HCT116 (cell line): ENCODE measurements around the gene PEX26. TPM values are rescaled to one million over a fixed set of nuclear protein-coding genes. Genes with fewer than 3 reads are reported as not detected.

Experiments used
- ATAC-seq: fragments of 200-7000 bp; cut with Tn5 transposase; 2 replicates; pipeline ENCODE4 v1.9.1; 2020; ENCODE audit warnings: mild to moderate bottlenecking, moderate library complexity
- BruUV-seq: library from RNA; stranded (reverse); fragments of 400-500 nt; replicated peaks from 2 replicates; lab custom pipeline; 2021; lab: Mats Ljungman, UMichigan
- CTCF ChIA-PET: fragments of 300-600 bp; sonication (Branson Sonifier 250); formaldehyde crosslinking; loops from one replicate; lab custom pipeline; 2021; ENCODE audit warnings: antibody characterized with exemption; lab: Charles Lee
- POLR2A ChIA-PET: fragments of 300-600, 350-600 bp; sonication (Branson Sonifier 250); formaldehyde crosslinking; loops from one replicate; lab custom pipeline; 2021; ENCODE audit warnings: antibody characterized with exemption; lab: Charles Lee
- RAD21 ChIA-PET, 2 experiments: fragments of 300-600 bp; sonication (Branson Sonifier 250); formaldehyde crosslinking; loops; one replicate each; lab custom pipeline; 2023; ENCODE audit warnings: low total read pairs in 2 of 2; ENCODE audit not compliant: uncharacterized antibody in 2 of 2, unreplicated experiment in 2 of 2, low non-redundant PET in 1 of 2; lab: Charles Lee
- DNase-seq: peaks from one replicate; pipeline ENCODE4 v3.0.0-alpha.2; 2010; ENCODE audit warnings: low read depth, low spot score
- H2AFZ ChIP-seq: fragments of 200-600 bp; shearing (Covaris generic), sonication (generic); 2 replicates; pipeline ENCODE4 v1.6.1; 2017; ENCODE audit warnings: low read depth, mixed run types, mixed read lengths, antibody characterized with exemption, low read length; ENCODE audit not compliant: poor library complexity, severe bottlenecking
- H3K27ac ChIP-seq: 2 replicates; pipeline ENCODE4 v1.5.1; 2012; ENCODE audit warnings: low read depth, low read length
- H3K27me3 ChIP-seq: fragments of 200-600 bp; sonication (generic); 2 replicates; pipeline ENCODE4 v1.6.1; 2016; ENCODE audit warnings: mixed run types, low read length, mixed read lengths; ENCODE audit not compliant: insufficient read depth
- H3K36me3 ChIP-seq, 2 experiments: fragments of 200-500 bp in 1 of 2; fragments of 200-600 bp in 1 of 2; sonication (Bioruptor generic) in 1 of 2; sonication (generic) in 1 of 2; 2 replicates each; pipeline versions ENCODE4 v1.5.1 to v1.6.1; 2014 to 2016; ENCODE audit warnings: low read length in 2 of 2, inconsistent platforms in 1 of 2, mixed read lengths in 1 of 2, mixed run types in 1 of 2; ENCODE audit not compliant: insufficient read depth in 2 of 2, control insufficient read depth in 1 of 2
- H3K4me1 ChIP-seq, 2 experiments: fragments of 200-600 bp in 1 of 2; sonication (generic) in 1 of 2; 2 replicates each; pipeline versions ENCODE4 v1.5.1 to v1.6.1; 2012 to 2017; ENCODE audit warnings: low read length in 2 of 2, inconsistent platforms in 1 of 2, mild to moderate bottlenecking in 1 of 2, mixed read lengths in 1 of 2, mixed run types in 1 of 2, moderate library complexity in 1 of 2; ENCODE audit not compliant: insufficient read depth in 2 of 2, control insufficient read depth in 1 of 2
- H3K4me2 ChIP-seq: fragments of 200-600 bp; sonication (generic); 2 replicates; pipeline ENCODE4 v1.6.1; 2017; ENCODE audit warnings: mixed run types, low read length, mixed read lengths
- H3K4me3 ChIP-seq, 2 experiments: fragments of 200-600 bp in 1 of 2; sonication (generic) in 1 of 2; replicated peaks in 1 of 2; 2 replicates each; pipeline ENCODE4 v1.5.1; 2011 to 2016; ENCODE audit warnings: low read length in 2 of 2, control low read depth in 1 of 2, low read depth in 1 of 2, mild to moderate bottlenecking in 1 of 2, mixed read lengths in 1 of 2, mixed run types in 1 of 2
- H3K79me2 ChIP-seq: fragments of 200-600 bp; sonication (generic); 2 replicates; pipeline ENCODE4 v1.6.1; 2017; ENCODE audit warnings: mild to moderate bottlenecking, mixed run types, low read length, moderate library complexity, mixed read lengths; ENCODE audit not compliant: insufficient read depth
- H3K9ac ChIP-seq: fragments of 200-600 bp; sonication (generic); 2 replicates; pipeline ENCODE4 v1.6.1; 2016; ENCODE audit warnings: low read length, mixed read lengths
- H3K9me2 ChIP-seq: fragments of 200-600 bp; sonication (generic), shearing (Covaris generic); 2 replicates; pipeline ENCODE4 v1.6.1; 2017; ENCODE audit warnings: mixed run types, mild to moderate bottlenecking, moderate library complexity; ENCODE audit not compliant: insufficient read depth
- H3K9me3 ChIP-seq, 2 experiments: fragments of 200-500 bp in 1 of 2; fragments of 200-600 bp in 1 of 2; sonication (Bioruptor generic) in 1 of 2; sonication (generic) in 1 of 2; 2 replicates each; pipeline ENCODE4 v1.6.1; 2014 to 2017; ENCODE audit warnings: low read length in 2 of 2, mixed read lengths in 2 of 2, inconsistent platforms in 1 of 2, low read depth in 1 of 2, mild to moderate bottlenecking in 1 of 2, mixed run types in 1 of 2, moderate library complexity in 1 of 2; ENCODE audit not compliant: control insufficient read depth in 1 of 2, insufficient read depth in 1 of 2
- H4K20me1 ChIP-seq: fragments of 200-600 bp; sonication (generic), shearing (Covaris generic); 2 replicates; pipeline ENCODE4 v1.6.1; 2017; ENCODE audit warnings: mixed run types, mild to moderate bottlenecking, moderate library complexity; ENCODE audit not compliant: insufficient read depth
- CBX3 ChIP-seq: IDR thresholded peaks from 2 replicates; pipeline ENCODE4 v1.6.1; 2012; ENCODE audit warnings: low read depth
- CEBPB ChIP-seq: IDR thresholded peaks from 2 replicates; pipeline ENCODE4 v1.6.1; 2012; ENCODE audit warnings: low read depth
- ELF1 ChIP-seq: IDR thresholded peaks from 2 replicates; pipeline ENCODE4 v1.6.1; 2012; ENCODE audit warnings: low read depth, borderline replicate concordance
- EZH2phosphoT487 ChIP-seq: fragments of 200-600 bp; IDR thresholded peaks from 2 replicates; pipeline ENCODE4 v1.6.1; 2018; ENCODE audit warnings: antibody characterized with exemption, borderline replicate concordance
- FOSL1 ChIP-seq: IDR thresholded peaks from 2 replicates; pipeline ENCODE4 v1.6.1; 2012; ENCODE audit warnings: low read depth
- JUND ChIP-seq: IDR thresholded peaks from 2 replicates; pipeline ENCODE4 v1.6.1; 2012
- POLR2A ChIP-seq: IDR thresholded peaks from 2 replicates; pipeline ENCODE4 v1.7.0; 2011; ENCODE audit warnings: borderline replicate concordance; ENCODE audit not compliant: insufficient read depth, insufficient read length; ENCODE audit errors: extremely low read depth
- SIN3A ChIP-seq: IDR thresholded peaks from 2 replicates; pipeline ENCODE4 v1.6.1; 2012; ENCODE audit warnings: low read depth
- SRF ChIP-seq: IDR thresholded peaks from 2 replicates; pipeline ENCODE4 v1.6.1; 2012; ENCODE audit warnings: low read depth
- YY1 ChIP-seq: IDR thresholded peaks from 2 replicates; pipeline ENCODE4 v1.6.1; 2011; ENCODE audit warnings: low read length, low read depth, moderate library complexity, mild to moderate bottlenecking; ENCODE audit not compliant: insufficient replicate concordance; ENCODE audit errors: extremely low read depth
- ZFX ChIP-seq: fragments of 450-650 bp; IDR thresholded peaks from 2 replicates; pipeline ENCODE4 v1.6.1; 2017
- ZNF274 ChIP-seq: fragments of 200-500 bp; sonication (Bioruptor generic); IDR thresholded peaks from 2 replicates; pipeline ENCODE4 v1.6.1; 2014; ENCODE audit warnings: mild to moderate bottlenecking, low read depth, low read length, inconsistent platforms
- intact Hi-C: fragments of 100-400 bp; cut with micrococcal nuclease; formaldehyde crosslinking; loops from 2 replicates; pipeline ENCODE4 v1.10.0; 2022
- total RNA-seq: library from RNA; stranded (reverse); gene quantifications from one replicate; pipeline ENCODE4 v1.2.1, GENCODE V29; 2021; ENCODE audit not compliant: unreplicated experiment
- TF ChIP-seq, protein P1 (sequence below): IDR thresholded peaks from 2 replicates; pipeline ENCODE4 v1.6.1; 2012
- TF ChIP-seq, protein P2 (sequence below), 3 experiments: fragments of 200-600 bp in 1 of 3; sonication (generic) in 1 of 3; IDR thresholded peaks in 2 of 3; conservative IDR thresholded peaks in 1 of 3; 2 replicates each; pipeline ENCODE4 v1.5.1; 2012 to 2017; ENCODE audit warnings: low read depth in 2 of 3, low read length in 2 of 3, antibody characterized with exemption in 1 of 3, borderline replicate concordance in 1 of 3, control low read depth in 1 of 3, mild to moderate bottlenecking in 1 of 3, mixed read lengths in 1 of 3, mixed run types in 1 of 3, moderate library complexity in 1 of 3; ENCODE audit not compliant: insufficient read depth in 1 of 3
- TF ChIP-seq, protein P3 (sequence below): IDR thresholded peaks from 2 replicates; pipeline ENCODE4 v1.6.1; 2011; ENCODE audit warnings: mild to moderate bottlenecking, low read length, moderate library complexity; ENCODE audit not compliant: insufficient replicate concordance; ENCODE audit errors: extremely low read depth

PEX26 gene
- total RNA-seq, 1 experiment from 2014 or later: 26.4 TPM

DNA sequence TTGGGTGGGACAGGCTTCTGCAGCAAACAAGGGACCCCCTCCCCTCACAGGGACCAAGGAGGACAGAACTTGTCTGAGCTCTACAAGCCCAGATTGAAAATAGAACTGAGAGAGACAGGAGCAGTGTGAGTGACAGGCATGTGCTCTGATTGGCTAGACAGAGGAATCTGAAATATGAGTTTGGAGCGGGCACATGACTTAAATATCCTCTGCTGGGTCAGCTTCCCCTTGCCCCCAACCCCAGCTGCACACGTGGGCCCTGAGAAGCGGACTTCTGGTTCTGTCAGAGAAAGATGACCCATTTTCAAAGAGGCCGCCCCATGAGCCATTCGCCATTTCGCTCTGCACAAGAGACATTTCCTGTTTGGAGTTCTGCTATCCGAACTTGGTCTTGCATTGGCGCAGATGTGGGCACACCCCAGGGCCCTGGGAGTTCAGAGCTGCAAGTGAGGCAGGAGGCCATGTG is 38.1 kb downstream of the PEX26 start:
- ChIA-PET POLR2A (no interaction called here), CTCF (no interaction called here), RAD21 (no interaction called here)
- H3K9ac ChIP-seq: no peak overlapping the region
- no peaks in the 10 kb centered on the region for H3K79me2 ChIP-seq
- H3K27me3 ChIP-seq: no peaks in the 10 kb centered on the region
- H3K4me1 ChIP-seq: no peaks in the 10 kb centered on the region
- intact Hi-C loops: no loop called here
- no peaks in the 10 kb centered on the region for H3K9me3 ChIP-seq
- H3K9me2 ChIP-seq: no peaks in the 10 kb centered on the region
- no peak overlapping the region for H3K4me2 ChIP-seq
- TF ChIP-seq CBX3 (no peak), ZNF274 (no peak), POLR2A (no peak), ZFX (no peak), FOSL1 (no peak), ELF1 (no peak), SRF (no peak), CEBPB (no peak), SIN3A (no peak), YY1 (no peak), JUND (no peak), EZH2phosphoT487 (no peak)
- TF ChIP-seq, protein P1, sequence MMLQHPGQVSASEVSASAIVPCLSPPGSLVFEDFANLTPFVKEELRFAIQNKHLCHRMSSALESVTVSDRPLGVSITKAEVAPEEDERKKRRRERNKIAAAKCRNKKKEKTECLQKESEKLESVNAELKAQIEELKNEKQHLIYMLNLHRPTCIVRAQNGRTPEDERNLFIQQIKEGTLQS: no peak
- TF ChIP-seq, protein P2, sequence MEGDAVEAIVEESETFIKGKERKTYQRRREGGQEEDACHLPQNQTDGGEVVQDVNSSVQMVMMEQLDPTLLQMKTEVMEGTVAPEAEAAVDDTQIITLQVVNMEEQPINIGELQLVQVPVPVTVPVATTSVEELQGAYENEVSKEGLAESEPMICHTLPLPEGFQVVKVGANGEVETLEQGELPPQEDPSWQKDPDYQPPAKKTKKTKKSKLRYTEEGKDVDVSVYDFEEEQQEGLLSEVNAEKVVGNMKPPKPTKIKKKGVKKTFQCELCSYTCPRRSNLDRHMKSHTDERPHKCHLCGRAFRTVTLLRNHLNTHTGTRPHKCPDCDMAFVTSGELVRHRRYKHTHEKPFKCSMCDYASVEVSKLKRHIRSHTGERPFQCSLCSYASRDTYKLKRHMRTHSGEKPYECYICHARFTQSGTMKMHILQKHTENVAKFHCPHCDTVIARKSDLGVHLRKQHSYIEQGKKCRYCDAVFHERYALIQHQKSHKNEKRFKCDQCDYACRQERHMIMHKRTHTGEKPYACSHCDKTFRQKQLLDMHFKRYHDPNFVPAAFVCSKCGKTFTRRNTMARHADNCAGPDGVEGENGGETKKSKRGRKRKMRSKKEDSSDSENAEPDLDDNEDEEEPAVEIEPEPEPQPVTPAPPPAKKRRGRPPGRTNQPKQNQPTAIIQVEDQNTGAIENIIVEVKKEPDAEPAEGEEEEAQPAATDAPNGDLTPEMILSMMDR (IDR thresholded peaks at IDR 0.05 in 2 of 3, conservative IDR thresholded peaks at IDR 0.05 in 1 of 3; ENCODE audit: borderline replicate concordance in 1 of 3, insufficient read depth in 1 of 3, low read depth in 2 of 3, low read length in 2 of 3): no peak
- TF ChIP-seq, protein P3, sequence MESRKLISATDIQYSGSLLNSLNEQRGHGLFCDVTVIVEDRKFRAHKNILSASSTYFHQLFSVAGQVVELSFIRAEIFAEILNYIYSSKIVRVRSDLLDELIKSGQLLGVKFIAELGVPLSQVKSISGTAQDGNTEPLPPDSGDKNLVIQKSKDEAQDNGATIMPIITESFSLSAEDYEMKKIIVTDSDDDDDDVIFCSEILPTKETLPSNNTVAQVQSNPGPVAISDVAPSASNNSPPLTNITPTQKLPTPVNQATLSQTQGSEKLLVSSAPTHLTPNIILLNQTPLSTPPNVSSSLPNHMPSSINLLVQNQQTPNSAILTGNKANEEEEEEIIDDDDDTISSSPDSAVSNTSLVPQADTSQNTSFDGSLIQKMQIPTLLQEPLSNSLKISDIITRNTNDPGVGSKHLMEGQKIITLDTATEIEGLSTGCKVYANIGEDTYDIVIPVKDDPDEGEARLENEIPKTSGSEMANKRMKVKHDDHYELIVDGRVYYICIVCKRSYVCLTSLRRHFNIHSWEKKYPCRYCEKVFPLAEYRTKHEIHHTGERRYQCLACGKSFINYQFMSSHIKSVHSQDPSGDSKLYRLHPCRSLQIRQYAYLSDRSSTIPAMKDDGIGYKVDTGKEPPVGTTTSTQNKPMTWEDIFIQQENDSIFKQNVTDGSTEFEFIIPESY: no peak
- no peaks in the 10 kb centered on the region for H3K36me3 ChIP-seq
- DNase-seq (no peak), ATAC-seq (no peak)
- H2AFZ ChIP-seq: no peak overlapping the region
- H3K4me3 ChIP-seq: no peak overlapping the region
- no peaks in the 10 kb centered on the region for H4K20me1 ChIP-seq
- no peak overlapping the region for H3K27ac ChIP-seq
- no TSS peak for BruUV-seq
